HUES6 (cell line): ENCODE data around the gene NCAM2.

Source experiments
- H3K27ac ChIP-seq: 2 replicates; pipeline ENCODE4 v1.7.0; 2013; ENCODE audit warnings: low read depth, mild to moderate bottlenecking, low read length, inconsistent platforms
- H3K27me3 ChIP-seq: 2 replicates; pipeline ENCODE4 v1.6.1; 2013; ENCODE audit warnings: low read length; ENCODE audit not compliant: control insufficient read depth, insufficient read depth
- H3K36me3 ChIP-seq: 2 replicates; pipeline ENCODE4 v1.6.1; 2013; ENCODE audit warnings: low read length; ENCODE audit not compliant: control insufficient read depth, insufficient read depth
- H3K4me1 ChIP-seq: 2 replicates; pipeline ENCODE4 v1.6.1; 2013; ENCODE audit warnings: low read length; ENCODE audit not compliant: control insufficient read depth, insufficient read depth
- H3K4me3 ChIP-seq: 2 replicates; pipeline ENCODE4 v1.5.1; 2013; ENCODE audit warnings: low read depth, low read length
- H3K9ac ChIP-seq: one replicate; pipeline ENCODE4 v1.6.1; 2013; ENCODE audit warnings: mild to moderate bottlenecking, low read length
- H3K9me3 ChIP-seq: 2 replicates; pipeline ENCODE4 v1.6.1; 2013; ENCODE audit warnings: low read depth, low read length; ENCODE audit not compliant: control insufficient read depth, insufficient read depth

The NCAM2 gene

DNA sequence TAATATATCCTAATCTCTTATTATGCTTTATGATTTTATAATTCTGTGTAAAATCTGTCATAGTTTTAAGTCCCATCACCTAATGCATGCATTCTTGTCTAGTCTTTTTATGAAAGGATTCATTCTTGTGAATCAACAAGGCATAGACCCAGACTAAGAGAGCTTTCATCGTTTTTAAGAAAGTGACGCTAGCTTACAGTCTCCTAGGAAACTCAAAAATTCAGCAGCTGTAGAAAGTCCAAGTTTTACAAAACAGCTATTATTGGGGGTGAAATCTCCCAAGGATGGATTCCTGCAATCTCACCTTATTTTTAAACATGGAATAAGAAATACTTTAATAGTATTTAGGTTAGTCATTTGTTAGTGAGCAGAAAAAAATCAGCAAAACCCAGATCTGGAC is 104.7 kb downstream of the NCAM2 start:
- Histone ChIP-seq H3K9ac (no peak overlapping the region), H3K4me3 (no peak overlapping the region), H3K27me3 (no peaks in the 10 kb centered on the region), H3K27ac (no peak overlapping the region), H3K36me3 (no peaks in the 10 kb centered on the region), H3K9me3 (no peaks in the 10 kb centered on the region), H3K4me1 (no peaks in the 10 kb centered on the region)

- Histone ChIP-seq H3K9me3 (no peaks in the 10 kb centered on the region), H3K4me3 (no peak overlapping the region)
These were observed 105.5 kb downstream of the NCAM2 start for GRCh38 chr21:21103692-21104091.

GRCh38 chr21:21109736-21110135 is 111.5 kb downstream of the NCAM2 start:
- Histone ChIP-seq H3K9ac (no peak overlapping the region), H3K36me3 (no peaks in the 10 kb centered on the region), H3K4me3 (no peak overlapping the region), H3K4me1 (no peaks in the 10 kb centered on the region), H3K9me3 (no peaks in the 10 kb centered on the region), H3K27me3 (no peaks in the 10 kb centered on the region), H3K27ac (no peak overlapping the region)

More at GRCh38 chr21:21103692-21104091, 105.5 kb downstream of the NCAM2 start:
- H3K4me1 ChIP-seq, result no peaks in the 10 kb centered on the region
- H3K27ac ChIP-seq, result no peak overlapping the region
- no peaks in the 10 kb centered on the region for H3K27me3 ChIP-seq
- no peak overlapping the region for H3K9ac ChIP-seq
- H3K36me3 ChIP-seq, result no peaks in the 10 kb centered on the region

- Histone ChIP-seq H3K27ac (no peak overlapping the region), H3K27me3 (no peaks in the 10 kb centered on the region), H3K9me3 (no peaks in the 10 kb centered on the region), H3K36me3 (no peaks in the 10 kb centered on the region), H3K9ac (no peak overlapping the region), H3K4me1 (no peaks in the 10 kb centered on the region), H3K4me3 (no peak overlapping the region)
These were observed 113.2 kb downstream of the NCAM2 start for GRCh38 chr21:21111309-21111920.

DNA sequence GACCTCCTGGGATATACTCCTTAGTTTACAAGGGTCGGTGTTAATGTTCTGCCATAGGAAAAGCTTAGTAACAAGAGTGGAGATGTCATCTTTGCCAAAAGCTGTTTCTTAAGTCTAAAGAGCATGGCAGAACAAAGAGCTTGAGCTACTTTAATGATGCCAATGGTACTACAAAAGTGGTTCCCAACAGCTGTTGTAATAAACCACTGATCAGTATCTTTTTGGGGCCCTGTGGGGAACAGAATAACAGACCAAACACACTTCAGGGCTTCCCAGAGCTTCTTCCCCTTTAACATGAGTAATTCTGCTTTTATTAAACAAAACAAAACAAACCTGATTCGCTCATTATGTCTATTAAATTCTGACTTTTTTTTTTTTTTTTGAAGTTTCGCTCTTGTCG is 116.3 kb downstream of the NCAM2 start:
- Histone ChIP-seq H3K27ac (no peak overlapping the region), H3K36me3 (no peaks in the 10 kb centered on the region), H3K4me1 (no peaks in the 10 kb centered on the region), H3K9ac (no peak overlapping the region), H3K4me3 (no peak overlapping the region), H3K27me3 (no peaks in the 10 kb centered on the region), H3K9me3 (no peaks in the 10 kb centered on the region)

GRCh38 chr21:21119091-21119490 is 120.9 kb downstream of the NCAM2 start:
- Histone ChIP-seq H3K4me3 (no peak overlapping the region), H3K4me1 (no peaks in the 10 kb centered on the region), H3K27ac (no peak overlapping the region), H3K27me3 (no peaks in the 10 kb centered on the region), H3K36me3 (no peaks in the 10 kb centered on the region), H3K9ac (no peak overlapping the region), H3K9me3 (no peaks in the 10 kb centered on the region)

DNA sequence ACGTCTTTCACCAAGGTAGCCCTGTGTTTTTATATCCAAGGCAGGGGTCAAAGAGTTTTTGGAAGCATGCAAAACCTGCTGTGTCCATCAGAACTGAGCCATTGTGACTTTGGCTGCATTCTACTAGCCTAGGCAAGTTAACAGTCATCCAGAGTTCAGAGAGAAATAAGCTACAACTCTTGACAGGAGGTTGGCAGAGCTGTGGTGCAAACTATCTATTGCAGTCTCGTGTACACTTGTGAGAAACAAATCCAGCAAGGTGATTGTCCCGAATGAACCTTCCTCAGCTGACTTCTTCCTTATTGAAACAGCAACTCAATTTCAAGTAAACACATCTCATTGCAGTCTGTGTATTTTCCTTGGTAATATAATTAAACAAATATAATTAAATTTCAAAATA is 124.5 kb downstream of the NCAM2 start:
- Histone ChIP-seq H3K27me3 (no peaks in the 10 kb centered on the region), H3K27ac (no peak overlapping the region), H3K9ac (no peak overlapping the region), H3K36me3 (no peaks in the 10 kb centered on the region), H3K4me1 (no peaks in the 10 kb centered on the region), H3K4me3 (no peak overlapping the region), H3K9me3 (no peaks in the 10 kb centered on the region)

- Histone ChIP-seq H3K9me3 (no peaks in the 10 kb centered on the region), H3K4me1 (no peaks in the 10 kb centered on the region), H3K27me3 (no peaks in the 10 kb centered on the region), H3K9ac (no peak overlapping the region), H3K4me3 (no peak overlapping the region), H3K27ac (no peak overlapping the region), H3K36me3 (no peaks in the 10 kb centered on the region)
These were observed 134.2 kb downstream of the NCAM2 start for GRCh38 chr21:21132390-21132789.

DNA sequence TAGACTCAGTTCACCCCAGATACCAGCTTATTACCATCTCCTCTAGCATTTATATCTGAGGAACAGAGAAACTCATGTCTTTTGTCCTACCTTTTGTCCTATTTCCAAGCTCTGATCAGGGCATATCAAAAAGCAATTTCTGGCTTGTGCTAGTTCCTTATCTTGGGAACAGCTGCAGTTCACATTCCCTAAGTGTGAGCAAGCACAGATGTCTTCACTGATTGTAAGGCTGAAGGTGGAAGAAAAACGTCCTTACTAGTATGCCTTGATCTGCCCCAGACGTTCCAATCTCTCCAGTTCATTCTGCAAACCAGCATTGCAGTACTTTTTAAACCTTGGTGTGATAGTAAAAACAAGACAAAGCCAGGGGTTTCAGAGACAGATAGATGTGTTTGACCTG is 139.8 kb downstream of the NCAM2 start:
- Histone ChIP-seq H3K36me3 (no peaks in the 10 kb centered on the region), H3K4me1 (no peaks in the 10 kb centered on the region), H3K27me3 (no peaks in the 10 kb centered on the region), H3K4me3 (no peak overlapping the region), H3K9ac (no peak overlapping the region), H3K27ac (no peak overlapping the region), H3K9me3 (no peaks in the 10 kb centered on the region)

GRCh38 chr21:21146587-21147373 is 148.6 kb downstream of the NCAM2 start:
- Histone ChIP-seq H3K27me3 (no peaks in the 10 kb centered on the region), H3K9me3 (no peaks in the 10 kb centered on the region), H3K4me3 (no peak overlapping the region), H3K27ac (no peak overlapping the region), H3K4me1 (no peaks in the 10 kb centered on the region), H3K36me3 (no peaks in the 10 kb centered on the region), H3K9ac (no peak overlapping the region)

DNA sequence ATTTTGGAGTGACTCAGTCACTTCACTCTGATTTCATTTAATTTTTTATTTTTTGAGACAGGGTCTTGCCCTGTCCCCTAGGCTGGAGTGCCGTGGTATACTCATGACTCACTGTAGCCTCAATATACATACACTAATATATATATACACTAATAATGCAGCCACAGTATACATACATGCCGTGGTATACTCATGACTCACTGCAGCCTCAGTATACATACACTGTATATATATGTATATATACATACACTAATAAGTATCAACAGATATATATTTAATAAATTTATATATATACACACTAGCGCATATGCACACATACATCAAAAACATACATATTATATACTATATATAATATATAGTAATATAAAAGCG is 149.2 kb downstream of the NCAM2 start:
- H3K4me1 ChIP-seq, result no peaks in the 10 kb centered on the region
- no peak overlapping the region for H3K27ac ChIP-seq
- no peak overlapping the region for H3K4me3 ChIP-seq
- no peak overlapping the region for H3K9ac ChIP-seq
- no peaks in the 10 kb centered on the region for H3K36me3 ChIP-seq
- no peaks in the 10 kb centered on the region for H3K9me3 ChIP-seq
- H3K27me3 ChIP-seq, result no peaks in the 10 kb centered on the region
